Measurements from ENCODE around the gene SEMA6C.

GRCh38 chr1:151176514-151177045, 30.1 kb upstream of the SEMA6C start:
- TF ChIP-seq CTCF (IDR thresholded peaks at IDR 0.05; ENCODE audit: low read depth, low read length) (no peak), EZH2phosphoT487 (IDR thresholded peaks at IDR 0.05; ENCODE audit: low read depth) (no peak)

Data from OCI-LY3 (cell line).